ENCODE measurements around the gene RAE1.

Gene RAE1

DNA sequence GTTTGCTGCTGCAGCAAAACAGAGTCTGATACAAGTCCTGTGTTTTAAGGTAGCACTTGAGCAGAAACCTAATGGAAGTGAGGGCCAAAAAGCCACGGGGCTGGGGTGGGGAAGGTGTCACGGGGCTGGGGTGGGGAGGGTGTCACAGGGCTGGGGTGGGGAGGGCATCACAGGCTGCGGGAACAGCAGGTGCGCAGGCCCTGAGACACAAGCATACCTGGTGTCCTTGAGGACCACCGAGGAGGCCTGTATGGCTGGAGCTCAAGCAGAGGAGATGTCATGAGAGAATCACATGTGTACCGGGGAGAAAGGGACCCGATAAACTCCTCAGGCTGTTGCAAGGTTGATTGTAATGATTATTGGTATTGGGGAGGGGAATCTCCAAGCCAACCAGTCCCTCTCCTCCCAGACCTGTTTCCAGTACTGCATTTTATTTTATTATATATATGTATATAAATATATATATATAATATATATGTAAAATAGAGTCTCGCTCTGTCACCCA is 35.0 kb upstream of the RAE1 start:
- no peak for DNase-seq (ENCODE audit: low read depth, low spot score)
- no peak overlapping the region for H3K27ac ChIP-seq (ENCODE audit: low read length)
- no peak overlapping the region for H3K4me3 ChIP-seq (ENCODE audit: low read length)
- no peaks in the 10 kb centered on the region for H3K9me3 ChIP-seq (ENCODE audit: control insufficient read depth, insufficient read depth, low read length)
- no peaks in the 10 kb centered on the region for H3K36me3 ChIP-seq (ENCODE audit: control insufficient read depth, insufficient read depth, low read length)
- H3K4me1 ChIP-seq (ENCODE audit: control insufficient read depth, insufficient read depth, low read length), result no peaks in the 10 kb centered on the region
- no peaks in the 10 kb centered on the region for H3K27me3 ChIP-seq (ENCODE audit: control insufficient read depth, insufficient read depth, low read length)
- no CpG with 5 or more reads among the region's 8 CpGs for WGBS (ENCODE audit: insufficient coverage, insufficient read length)

DNA sequence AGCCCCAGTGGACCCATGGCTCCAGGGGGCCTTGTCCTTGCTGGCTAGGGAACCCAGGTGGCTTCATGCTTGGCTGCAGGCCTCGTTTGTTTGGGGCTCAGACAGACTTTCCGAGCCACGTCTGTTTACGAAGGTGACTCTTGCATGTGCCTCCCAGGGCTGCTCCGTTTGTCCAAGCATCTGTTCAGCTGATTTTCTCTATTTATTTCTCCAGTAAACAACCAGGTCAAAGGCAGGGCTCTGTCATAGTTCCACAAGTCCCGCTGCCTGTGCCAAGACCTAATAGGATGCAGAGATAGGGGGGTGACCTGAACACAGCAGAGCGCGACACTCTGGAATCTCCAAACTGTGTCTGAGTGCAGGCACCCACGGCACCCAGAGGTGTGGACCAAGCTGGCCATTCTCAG is 34.3 kb upstream of the RAE1 start:
- Histone ChIP-seq H3K27me3 (ENCODE audit: control insufficient read depth, insufficient read depth, low read length) (no peaks in the 10 kb centered on the region), H3K4me1 (ENCODE audit: control insufficient read depth, insufficient read depth, low read length) (no peaks in the 10 kb centered on the region), H3K27ac (ENCODE audit: low read length) (no peak overlapping the region), H3K36me3 (ENCODE audit: control insufficient read depth, insufficient read depth, low read length) (no peaks in the 10 kb centered on the region), H3K4me3 (ENCODE audit: low read length) (no peak overlapping the region), H3K9me3 (ENCODE audit: control insufficient read depth, insufficient read depth, low read length) (no peaks in the 10 kb centered on the region)
- no CpG with 5 or more reads among the region's 9 CpGs for WGBS (ENCODE audit: insufficient coverage, insufficient read length)
- DNase-seq (ENCODE audit: low read depth, low spot score), result no peak

DNA sequence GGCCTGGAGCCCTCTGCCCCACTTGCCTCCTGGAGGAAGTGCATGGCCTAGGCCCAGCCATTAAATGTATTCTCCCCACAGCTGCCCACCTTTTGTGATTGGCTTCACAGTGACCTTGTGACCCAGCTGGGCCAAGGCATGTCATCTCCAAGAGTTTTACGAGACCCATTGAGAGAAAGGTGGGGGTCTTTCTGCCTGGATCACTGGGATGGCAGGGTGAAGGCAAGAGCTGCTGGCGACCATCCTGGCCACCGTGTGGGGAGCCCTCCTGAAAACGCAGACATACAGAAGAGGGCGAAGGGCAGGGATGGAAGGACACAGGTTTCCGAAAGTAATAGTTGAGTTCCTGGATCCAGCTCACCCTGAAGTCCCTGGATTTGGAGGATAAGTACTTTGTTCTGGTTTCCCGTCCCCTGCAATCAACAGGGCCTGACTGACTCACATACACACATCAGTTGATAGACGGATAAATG is 33.7 kb upstream of the RAE1 start:
- no peak overlapping the region for H3K4me3 ChIP-seq (ENCODE audit: low read length)
- H3K36me3 ChIP-seq (ENCODE audit: control insufficient read depth, insufficient read depth, low read length), result no peaks in the 10 kb centered on the region
- no peak for DNase-seq (ENCODE audit: low read depth, low spot score)
- WGBS (ENCODE audit: insufficient coverage, insufficient read length), result no CpG with 5 or more reads among the region's 8 CpGs
- no peaks in the 10 kb centered on the region for H3K27me3 ChIP-seq (ENCODE audit: control insufficient read depth, insufficient read depth, low read length)
- no peak overlapping the region for H3K27ac ChIP-seq (ENCODE audit: low read length)
- H3K9me3 ChIP-seq (ENCODE audit: control insufficient read depth, insufficient read depth, low read length), result no peaks in the 10 kb centered on the region
- no peaks in the 10 kb centered on the region for H3K4me1 ChIP-seq (ENCODE audit: control insufficient read depth, insufficient read depth, low read length)

DNA sequence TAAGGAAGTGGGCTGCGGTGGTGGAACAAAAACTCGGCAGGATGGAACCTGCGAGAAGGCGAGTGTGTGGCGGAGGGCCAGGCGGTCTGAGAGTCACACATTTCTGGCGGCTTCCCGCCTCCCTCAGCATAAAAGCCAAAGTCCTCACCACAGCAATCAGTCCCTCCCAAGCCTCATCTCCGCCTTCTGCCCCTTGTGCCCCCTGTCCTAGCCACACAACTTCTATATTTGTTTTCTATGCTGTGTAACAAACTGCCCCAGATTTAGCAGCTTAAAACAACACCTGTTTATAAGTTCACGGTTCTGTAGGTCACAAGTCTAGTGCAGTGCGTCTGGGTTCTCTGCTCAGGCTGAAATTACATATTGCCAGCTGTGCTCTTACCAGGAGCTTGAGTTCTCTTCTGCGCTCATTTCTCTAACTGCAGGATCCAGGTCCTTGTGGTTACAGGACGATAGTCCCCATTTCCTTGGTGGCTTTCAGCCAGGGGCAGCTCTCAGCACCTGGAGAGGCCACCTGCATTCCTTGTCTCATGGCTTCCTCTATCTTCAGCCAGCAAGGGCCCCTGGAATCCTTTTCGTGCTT is 33.2 kb upstream of the RAE1 start:
- Histone ChIP-seq H3K4me1 (ENCODE audit: control insufficient read depth, insufficient read depth, low read length) (no peaks in the 10 kb centered on the region), H3K27ac (ENCODE audit: low read length) (no peak overlapping the region), H3K27me3 (ENCODE audit: control insufficient read depth, insufficient read depth, low read length) (no peaks in the 10 kb centered on the region), H3K36me3 (ENCODE audit: control insufficient read depth, insufficient read depth, low read length) (no peaks in the 10 kb centered on the region), H3K4me3 (ENCODE audit: low read length) (no peak overlapping the region), H3K9me3 (ENCODE audit: control insufficient read depth, insufficient read depth, low read length) (no peaks in the 10 kb centered on the region)
- no CpG with 5 or more reads among the region's 14 CpGs for WGBS (ENCODE audit: insufficient coverage, insufficient read length)
- DNase-seq (ENCODE audit: low read depth, low spot score), result no peak

DNA sequence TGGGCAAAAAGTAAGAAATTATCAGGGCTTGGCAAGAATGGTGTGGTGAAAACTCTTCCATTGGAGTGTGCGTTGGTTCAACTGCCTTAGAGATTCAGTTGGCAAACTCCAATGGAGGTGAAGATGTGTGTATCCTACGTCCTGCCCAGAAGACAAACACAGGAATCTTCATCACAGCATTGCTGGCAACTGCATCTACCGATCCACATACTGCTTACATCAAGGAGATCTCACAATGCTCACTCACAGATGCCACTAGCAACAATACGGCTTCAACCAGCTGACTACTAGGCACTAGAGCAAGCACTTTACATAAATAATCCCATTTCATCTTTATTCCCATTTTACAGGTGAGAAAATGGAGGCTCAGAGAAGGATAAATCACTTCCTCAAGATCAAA is 31.5 kb upstream of the RAE1 start:
- no peaks in the 10 kb centered on the region for H3K9me3 ChIP-seq (ENCODE audit: control insufficient read depth, insufficient read depth, low read length)
- no peaks in the 10 kb centered on the region for H3K4me1 ChIP-seq (ENCODE audit: control insufficient read depth, insufficient read depth, low read length)
- WGBS (ENCODE audit: insufficient coverage, insufficient read length), result no CpG with 5 or more reads among the region's 4 CpGs

DNA sequence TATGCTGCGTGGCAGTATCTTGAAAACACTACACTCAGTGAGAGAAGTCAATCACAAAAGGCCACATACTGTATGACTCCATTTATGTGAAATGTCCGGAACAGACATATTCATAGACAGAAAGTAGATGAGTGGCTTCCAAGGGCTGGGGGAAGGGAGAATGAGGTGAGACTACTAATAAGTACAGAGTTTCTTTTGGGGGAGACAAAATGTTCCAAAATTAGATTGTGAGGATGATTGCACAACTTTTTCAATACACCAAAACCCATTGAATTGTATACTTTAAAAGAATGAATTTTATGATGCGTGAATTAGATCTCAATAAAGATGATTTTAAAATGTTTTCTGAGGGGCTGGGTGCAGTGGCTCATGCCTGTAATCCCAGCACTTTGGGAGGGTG is 30.7 kb upstream of the RAE1 start:
- H3K4me3 ChIP-seq (ENCODE audit: low read length), result no peak overlapping the region
- no peaks in the 10 kb centered on the region for H3K27me3 ChIP-seq (ENCODE audit: control insufficient read depth, insufficient read depth, low read length)
- no peaks in the 10 kb centered on the region for H3K9me3 ChIP-seq (ENCODE audit: control insufficient read depth, insufficient read depth, low read length)
- no peaks in the 10 kb centered on the region for H3K4me1 ChIP-seq (ENCODE audit: control insufficient read depth, insufficient read depth, low read length)
- no CpG with 5 or more reads among the region's 3 CpGs for WGBS (ENCODE audit: insufficient coverage, insufficient read length)
- no peaks in the 10 kb centered on the region for H3K36me3 ChIP-seq (ENCODE audit: control insufficient read depth, insufficient read depth, low read length)
- no peak for DNase-seq (ENCODE audit: low read depth, low spot score)
- H3K27ac ChIP-seq (ENCODE audit: low read length), result no peak overlapping the region

More for the DNA sequence above, 31.5 kb upstream of the RAE1 start:
- no peak for DNase-seq (ENCODE audit: low read depth, low spot score)
- H3K27me3 ChIP-seq (ENCODE audit: control insufficient read depth, insufficient read depth, low read length), result no peaks in the 10 kb centered on the region
- no peak overlapping the region for H3K27ac ChIP-seq (ENCODE audit: low read length)
- H3K4me3 ChIP-seq (ENCODE audit: low read length), result no peak overlapping the region
- H3K36me3 ChIP-seq (ENCODE audit: control insufficient read depth, insufficient read depth, low read length), result no peaks in the 10 kb centered on the region

DNA sequence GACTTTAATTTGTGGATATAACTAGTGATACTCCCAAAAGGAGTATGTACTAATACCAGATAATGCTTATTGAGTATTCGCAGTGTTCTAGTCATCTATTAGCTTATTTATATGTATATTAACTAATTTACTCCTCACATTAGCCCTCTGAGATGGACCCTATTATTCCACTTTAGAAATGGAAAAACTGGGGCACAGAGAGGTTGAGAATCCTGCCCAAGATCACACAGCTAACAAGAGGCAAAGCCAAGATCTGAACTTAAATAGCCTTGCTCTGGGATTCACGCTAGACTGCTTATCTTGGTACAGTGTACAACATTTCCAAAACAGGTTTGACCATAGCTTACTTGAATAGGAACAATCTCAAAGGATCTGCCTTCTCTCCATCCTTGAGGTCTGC is 29.9 kb upstream of the RAE1 start:
- H3K36me3 ChIP-seq (ENCODE audit: control insufficient read depth, insufficient read depth, low read length), result no peaks in the 10 kb centered on the region
- H3K4me3 ChIP-seq (ENCODE audit: low read length), result no peak overlapping the region
- no peaks in the 10 kb centered on the region for H3K9me3 ChIP-seq (ENCODE audit: control insufficient read depth, insufficient read depth, low read length)
- no peaks in the 10 kb centered on the region for H3K27me3 ChIP-seq (ENCODE audit: control insufficient read depth, insufficient read depth, low read length)
- no peak for DNase-seq (ENCODE audit: low read depth, low spot score)
- H3K4me1 ChIP-seq (ENCODE audit: control insufficient read depth, insufficient read depth, low read length), result no peaks in the 10 kb centered on the region; the same call in 1 of the 2 replicates
- no CpG with 5 or more reads among the region's 2 CpGs for WGBS (ENCODE audit: insufficient coverage, insufficient read length)
- H3K27ac ChIP-seq (ENCODE audit: low read length), result no peak overlapping the region

DNA sequence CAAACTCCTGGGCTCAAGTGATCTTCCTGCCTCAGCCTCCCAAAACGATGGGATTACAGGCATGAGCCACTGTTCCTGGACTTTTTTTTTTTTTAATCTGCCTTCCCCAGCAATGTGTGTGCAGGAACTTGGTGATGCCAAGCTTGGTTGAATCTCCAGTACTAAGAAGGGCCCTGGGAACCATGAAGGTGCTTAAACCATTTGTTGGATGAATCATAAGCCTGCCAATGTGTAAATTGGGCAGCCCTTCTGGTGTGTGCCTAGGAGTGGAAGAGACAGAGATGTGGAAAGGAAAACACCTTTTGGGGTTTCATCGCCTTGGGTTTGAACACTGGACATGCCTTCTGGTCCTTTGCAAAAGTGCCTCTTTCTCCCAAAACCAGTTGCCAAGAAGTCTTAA is 28.6 kb upstream of the RAE1 start:
- Histone ChIP-seq H3K4me1 (ENCODE audit: control insufficient read depth, insufficient read depth, low read length) (peaks cover 1% of the 10 kb centered on the region; the same call in 1 of the 2 replicates), H3K27ac (ENCODE audit: low read length) (no peak overlapping the region), H3K36me3 (ENCODE audit: control insufficient read depth, insufficient read depth, low read length) (no peaks in the 10 kb centered on the region), H3K4me3 (ENCODE audit: low read length) (no peak overlapping the region), H3K9me3 (ENCODE audit: control insufficient read depth, insufficient read depth, low read length) (no peaks in the 10 kb centered on the region), H3K27me3 (ENCODE audit: control insufficient read depth, insufficient read depth, low read length) (no peaks in the 10 kb centered on the region)
- DNase-seq (ENCODE audit: low read depth, low spot score), result no peak
- no CpG with 5 or more reads among the region's 2 CpGs for WGBS (ENCODE audit: insufficient coverage, insufficient read length)

DNA sequence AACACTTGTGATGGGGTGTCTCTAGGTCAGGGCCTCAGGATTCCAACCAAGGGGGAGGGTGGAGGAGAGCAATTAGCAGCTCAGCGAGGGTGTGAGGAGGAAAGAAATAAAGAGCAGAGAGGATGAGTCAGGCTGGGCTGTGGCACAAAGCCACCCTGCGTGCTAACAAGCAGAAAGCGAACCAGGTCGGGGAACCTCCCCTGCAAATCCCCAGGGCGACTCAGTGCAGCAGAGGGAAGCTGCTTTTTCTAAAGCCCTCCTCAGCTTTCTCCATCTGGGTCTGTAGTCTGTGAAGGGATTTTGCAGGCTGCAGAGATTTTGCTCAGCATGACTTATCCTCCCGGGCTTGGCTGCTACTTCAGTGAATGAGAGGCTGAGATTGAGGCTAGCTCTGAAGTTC is 28.0 kb upstream of the RAE1 start:
- H3K36me3 ChIP-seq (ENCODE audit: control insufficient read depth, insufficient read depth, low read length), result no peaks in the 10 kb centered on the region
- no CpG with 5 or more reads among the region's 6 CpGs for WGBS (ENCODE audit: insufficient coverage, insufficient read length)
- no peaks in the 10 kb centered on the region for H3K9me3 ChIP-seq (ENCODE audit: control insufficient read depth, insufficient read depth, low read length)
- peaks cover 1% of the 10 kb centered on the region; the same call in 1 of the 2 replicates for H3K4me1 ChIP-seq (ENCODE audit: control insufficient read depth, insufficient read depth, low read length)
- no peak for DNase-seq (ENCODE audit: low read depth, low spot score)
- no peak overlapping the region for H3K4me3 ChIP-seq (ENCODE audit: low read length)
- H3K27ac ChIP-seq (ENCODE audit: low read length), result no peak overlapping the region
- H3K27me3 ChIP-seq (ENCODE audit: control insufficient read depth, insufficient read depth, low read length), result no peaks in the 10 kb centered on the region

DNA sequence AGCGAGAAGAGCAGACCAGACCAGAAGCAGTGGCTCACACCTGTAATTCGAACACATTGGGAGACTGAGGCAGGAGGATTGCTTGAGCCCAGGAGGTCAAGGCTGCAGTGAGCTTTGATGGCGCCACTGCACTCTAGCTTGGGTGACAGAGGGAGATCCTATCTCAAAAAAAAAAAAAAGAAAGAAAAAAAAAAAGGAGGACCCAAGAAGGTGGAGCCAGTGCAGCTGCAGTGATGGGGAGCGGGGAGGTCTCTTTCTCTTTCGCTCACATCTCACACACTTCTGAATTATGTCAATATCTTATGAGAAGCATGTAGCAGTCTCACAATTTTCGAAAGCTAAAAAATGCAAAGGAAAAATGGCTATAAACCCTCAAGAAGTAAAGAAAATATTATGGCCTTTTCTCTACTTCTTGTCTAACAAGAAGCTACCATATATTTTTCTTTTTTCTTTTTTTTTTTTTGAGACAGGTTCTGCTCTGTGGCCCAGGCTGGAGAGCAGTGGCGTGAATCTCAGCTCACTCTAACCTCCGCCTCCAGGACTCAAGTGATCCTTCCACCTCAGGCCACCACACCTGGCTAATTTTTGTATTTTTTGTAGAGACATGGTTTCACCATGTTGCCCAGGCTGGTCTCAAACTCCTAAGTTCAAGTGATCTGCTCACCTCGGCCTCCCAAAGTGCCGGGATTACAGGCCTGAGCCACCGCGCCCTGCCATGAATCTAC is 25.3 kb upstream of the RAE1 start:
- WGBS (ENCODE audit: insufficient coverage, insufficient read length), result no CpG with 5 or more reads among the region's 12 CpGs
- Histone ChIP-seq H3K27ac (ENCODE audit: low read length) (no peak overlapping the region), H3K27me3 (ENCODE audit: control insufficient read depth, insufficient read depth, low read length) (no peaks in the 10 kb centered on the region)

More for the DNA sequence above, 25.3 kb upstream of the RAE1 start:
- DNase-seq (ENCODE audit: low read depth, low spot score), result no peak
- Histone ChIP-seq H3K36me3 (ENCODE audit: control insufficient read depth, insufficient read depth, low read length) (no peaks in the 10 kb centered on the region), H3K4me3 (ENCODE audit: low read length) (no peak overlapping the region), H3K4me1 (ENCODE audit: control insufficient read depth, insufficient read depth, low read length) (peaks cover 3% of the 10 kb centered on the region; the same call in 1 of the 2 replicates), H3K9me3 (ENCODE audit: control insufficient read depth, insufficient read depth, low read length) (no peaks in the 10 kb centered on the region)

All from iPS DF 6.9 (cell line).